GM12878 (cell line): ENCODE measurements around the gene FOXI3. TPM values are rescaled to one million over a fixed set of nuclear protein-coding genes. Genes with fewer than 3 reads are reported as not detected.
"Not testable (repeated sequence)": the region's sequence is repeated elsewhere in the genome, so short reads cannot be mapped to it uniquely, and the experiment has no call there.

Experiments used
- ATAC-seq: fragments of 200-7000 bp; cut with Tn5 transposase; 3 replicates; pipeline ENCODE4 v1.9.1; 2020; ENCODE audit warnings: mild to moderate bottlenecking, moderate library complexity
- BruUV-seq: library from RNA; stranded (reverse); fragments of 400-500 nt; replicated peaks from 2 replicates; lab custom pipeline; 2021; lab: Mats Ljungman, UMichigan
- CTCF ChIA-PET: fragments of 300-600 bp; sonication (Branson Sonifier 250); formaldehyde crosslinking; extraction: SDS; loops from one replicate; lab custom pipeline; 2021; ENCODE audit warnings: inconsistent platforms; lab: Yijun Ruan, JAX
- POLR2A ChIA-PET: fragments of 350-600 bp; formaldehyde crosslinking; extraction: SDS; loops from one replicate; lab custom pipeline; 2021; ENCODE audit warnings: inconsistent platforms; lab: Charles Lee
- RAD21 ChIA-PET: fragments of 300-600 bp; sonication (Branson Sonifier 250); formaldehyde crosslinking; loops from one replicate; lab custom pipeline; 2023; ENCODE audit warnings: antibody characterized with exemption; ENCODE audit not compliant: unreplicated experiment; lab: Charles Lee
- SMC1A ChIA-PET: fragments of 300-600 bp; sonication (Branson Sonifier 250); formaldehyde crosslinking; loops from one replicate; lab custom pipeline; 2023; ENCODE audit not compliant: unreplicated experiment, uncharacterized antibody; lab: Charles Lee
- DNase-seq: peaks from one replicate; pipeline ENCODE4 v3.0.0-alpha.2; 2011; ENCODE audit warnings: low read depth, low spot score
- FAIRE-seq: peaks from 3 replicates; lab custom pipeline; 2011; peaks lifted over from hg19 to GRCh38; lab: Jason Lieb, UNC
- H2AFZ ChIP-seq: 2 replicates; pipeline ENCODE4 v1.6.0; 2011; ENCODE audit warnings: low read depth, low read length, control low read depth; ENCODE audit not compliant: control insufficient read depth
- H3K27ac ChIP-seq: 2 replicates; pipeline ENCODE4 v1.5.1; 2011; ENCODE audit warnings: control low read depth; ENCODE audit not compliant: control insufficient read depth, insufficient read depth
- H3K27me3 ChIP-seq, 2 experiments: replicated peaks in 1 of 2; 2 replicates each; pipeline versions ENCODE4 v1.6.0 to v1.6.1; 2011; ENCODE audit warnings: low read length in 1 of 2; ENCODE audit not compliant: control insufficient read depth in 2 of 2, insufficient read depth in 2 of 2
- H3K36me3 ChIP-seq, 2 experiments: 2 replicates each; pipeline ENCODE4 v1.5.1; 2011; ENCODE audit warnings: low read length in 1 of 2; ENCODE audit not compliant: control insufficient read depth in 2 of 2, insufficient read depth in 2 of 2
- H3K4me1 ChIP-seq: 2 replicates; pipeline ENCODE4 v1.6.1; 2011; ENCODE audit warnings: mild to moderate bottlenecking, low read length, moderate library complexity, mixed read lengths; ENCODE audit not compliant: control insufficient read depth, insufficient read depth
- H3K4me2 ChIP-seq: 2 replicates; pipeline ENCODE4 v1.6.0; 2011; ENCODE audit warnings: control low read depth; ENCODE audit not compliant: control insufficient read depth, insufficient read depth
- H3K4me3 ChIP-seq: fragments of 200-600 bp; sonication (generic); 2 replicates; pipeline ENCODE4 v1.5.1; 2016
- H3K79me2 ChIP-seq: 2 replicates; pipeline ENCODE4 v1.6.0; 2011; ENCODE audit warnings: low read length; ENCODE audit not compliant: control insufficient read depth, insufficient read depth
- H3K9ac ChIP-seq: 2 replicates; pipeline ENCODE4 v1.8.0; 2011; ENCODE audit warnings: low read length, control low read depth, mixed read lengths; ENCODE audit not compliant: control insufficient read depth, insufficient read depth
- H3K9me3 ChIP-seq: replicated peaks from 3 replicates; pipeline ENCODE4 v1.5.1; 2011; ENCODE audit warnings: mild to moderate bottlenecking, low read length; ENCODE audit not compliant: control insufficient read depth, insufficient read depth
- H4K20me1 ChIP-seq: 2 replicates; pipeline ENCODE4 v1.6.0; 2011; ENCODE audit not compliant: control insufficient read depth, insufficient read depth
- ATF7 ChIP-seq: fragments of 450-650 bp; IDR thresholded peaks from 2 replicates; pipeline ENCODE4 v1.6.1; 2016; ENCODE audit warnings: low read depth, mild to moderate bottlenecking
- KLF5 ChIP-seq: fragments of 450-650 bp; IDR thresholded peaks from 2 replicates; pipeline ENCODE4 v1.6.1; 2014; ENCODE audit warnings: mild to moderate bottlenecking; ENCODE audit not compliant: partially characterized antibody
- MEF2B ChIP-seq: fragments of 450-650 bp; IDR thresholded peaks from 2 replicates; pipeline ENCODE4 v1.6.1; 2018; ENCODE audit warnings: mild to moderate bottlenecking, moderate library complexity; ENCODE audit not compliant: partially characterized antibody, poor library complexity, severe bottlenecking
- MYC ChIP-seq: IDR thresholded peaks from 2 replicates; pipeline ENCODE4 v1.6.1; 2011; ENCODE audit warnings: mild to moderate bottlenecking, low read length, moderate library complexity, inconsistent platforms; ENCODE audit not compliant: insufficient read depth, insufficient replicate concordance, insufficient read length, severe bottlenecking
- NBN ChIP-seq: fragments of 450-650 bp; IDR thresholded peaks from 2 replicates; pipeline ENCODE4 v1.6.1; 2016
- SIN3A ChIP-seq: IDR thresholded peaks from 2 replicates; pipeline ENCODE4 v1.6.1; 2012; ENCODE audit warnings: low read depth, low read length, improper control_type of control experiment
- SRF ChIP-seq, 2 experiments: IDR thresholded peaks; 2 replicates each; pipeline ENCODE4 v1.6.1; 2011; ENCODE audit warnings: low read depth in 2 of 2, low read length in 2 of 2, mild to moderate bottlenecking in 1 of 2, moderate library complexity in 1 of 2
- YY1 ChIP-seq: IDR thresholded peaks from 2 replicates; pipeline ENCODE4 v1.6.1; 2011; ENCODE audit warnings: low read depth, mild to moderate bottlenecking, low read length
- ZNF207 ChIP-seq: fragments of 450-650 bp; IDR thresholded peaks from 2 replicates; pipeline ENCODE4 v1.6.1; 2014; ENCODE audit warnings: antibody characterized with exemption, mild to moderate bottlenecking, borderline replicate concordance
- WGBS: methylation state at CpG from one replicate; pipeline ENCODE4 v1.1.6; 2016; ENCODE audit warnings: low lambda C conversion rate; ENCODE audit not compliant: insufficient replicate concordance, insufficient coverage; ENCODE audit errors: missing lambda C conversion rate; 5-methylcytosine and 5-hydroxymethylcytosine counted together
- in situ Hi-C: fragments of 300-500 bp; cut with MboI; formaldehyde crosslinking; loops from 9 replicates; pipeline ENCODE4 v1.14.3; 2018; ENCODE audit warnings: mixed read lengths
- intact Hi-C: fragments of 100-400 bp; cut with micrococcal nuclease; formaldehyde crosslinking; loops from one replicate; pipeline ENCODE4 v1.14.2; 2022; ENCODE audit not compliant: unreplicated experiment
- polyA plus RNA-seq, 11 experiments: library from polyadenylated mRNA; depleted of rRNA in 4 of 11; unstranded in 6 of 11; stranded (reverse) in 5 of 11; fragments of >200 nt; fragmentation: Nextera tagmentation in 4 of 11; fragmentation: Illumina TruSeq in 1 of 11; extraction: Ambion mirVana in 4 of 11; extraction: Trizol in 1 of 11; gene quantifications; 1 replicate in 1 of 11; 2 replicates in 10 of 11; pipeline versions ENCODE4 v1.2.1 to v1.2.3, GENCODE V29; 2011 to 2016; ENCODE audit warnings: inconsistent platforms in 2 of 11, missing spikeins in 2 of 11, low read depth in 1 of 11
- total RNA-seq, 4 experiments: library from RNA; depleted of rRNA in 3 of 4; stranded (reverse); fragments of >200 nt in 3 of 4; fragmentation: Illumina TruSeq in 1 of 4; extraction: Trizol in 1 of 4; gene quantifications; 2 replicates each; pipeline versions ENCODE4 v1.2.1 to v1.2.3, GENCODE V29; 2013 to 2021
- TF ChIP-seq, protein P1 (sequence below): IDR thresholded peaks from 2 replicates; pipeline ENCODE4 v1.6.1; 2012; ENCODE audit warnings: low read depth, low read length, improper control_type of control experiment
- TF ChIP-seq, protein P2 (sequence below): fragments of 450-650 bp; IDR thresholded peaks from 2 replicates; pipeline ENCODE4 v1.6.1; 2017; ENCODE audit warnings: mild to moderate bottlenecking

The FOXI3 gene
- total and polyA plus RNA-seq, 10 of the 15 experiments (the other 5 are each of a cell fraction or from before 2014, with no cell fraction given) = not detected

GRCh38 chr2:88419051-88419450 is 33.4 kb downstream of the FOXI3 start:
- FAIRE-seq, in situ Hi-C loops, RAD21 ChIA-PET, H3K9me3 ChIP-seq, H4K20me1 ChIP-seq, H3K27me3 ChIP-seq, DNase-seq, CTCF ChIA-PET, H3K4me2 ChIP-seq, H3K79me2 ChIP-seq, H3K36me3 ChIP-seq, H3K4me3 ChIP-seq, H3K27ac ChIP-seq, intact Hi-C loops, H3K9ac ChIP-seq, H2AFZ ChIP-seq, H3K4me1 ChIP-seq, BruUV-seq, ATAC-seq, SMC1A ChIA-PET: not testable (repeated sequence)
- WGBS = 33% methylated on average over 9 of the region's 9 CpGs
- POLR2A ChIA-PET = interaction anchor here (0.6 kb wide), 2 partner anchors 47 to 123 kb away, joined by 3 to 4 read pairs; no protein-coding TSS in a partner anchor

DNA sequence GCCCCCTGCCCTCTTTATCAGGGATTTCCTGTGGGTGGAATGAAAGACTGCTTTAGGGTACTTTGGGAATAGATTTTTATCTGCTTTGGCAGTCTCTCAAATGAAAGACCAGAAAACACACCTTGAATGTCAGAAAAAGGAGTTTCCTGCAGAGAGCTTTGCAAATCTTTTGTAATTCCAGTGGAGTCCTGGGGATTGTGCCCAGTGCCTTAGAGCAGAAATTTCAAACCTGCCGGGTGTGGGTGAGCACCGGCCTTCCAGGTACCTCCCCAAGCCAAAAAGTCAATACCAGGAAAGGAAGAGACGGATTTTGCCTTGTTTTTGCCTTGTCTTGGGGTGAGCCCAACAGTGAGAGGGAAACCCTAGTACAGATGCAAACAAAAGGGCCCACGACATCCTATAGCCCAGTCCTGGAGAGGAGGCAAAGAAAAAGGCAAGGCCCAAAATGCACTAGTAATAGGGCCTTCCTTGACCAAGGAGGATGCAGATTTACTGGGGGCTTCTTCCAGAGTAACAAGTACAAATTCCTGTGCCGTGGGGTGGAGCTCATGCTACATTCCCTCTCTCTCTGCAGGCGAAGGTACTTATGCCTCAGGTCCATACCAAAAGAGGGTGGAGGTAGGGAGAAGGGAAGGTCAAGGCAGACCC is 36.4 kb downstream of the FOXI3 start:
- intact Hi-C loops (no loop called here), in situ Hi-C loops (no loop called here)
- DNase-seq (no peak), ATAC-seq (no peak), FAIRE-seq (no peak)
- Histone ChIP-seq H3K4me1 (no peaks in the 10 kb centered on the region), H4K20me1 (no peaks in the 10 kb centered on the region), H3K9me3 (no peaks in the 10 kb centered on the region), H3K36me3 (no peaks in the 10 kb centered on the region), H3K27me3 (no peaks in the 10 kb centered on the region; a peak in 1 of 4 replicates), H3K4me2 (no peak overlapping the region), H3K27ac (no peak overlapping the region), H3K9ac (no peak overlapping the region), H3K79me2 (no peaks in the 10 kb centered on the region), H2AFZ (no peak overlapping the region), H3K4me3 (no peak overlapping the region)
- CTCF ChIA-PET = interaction anchor here (1.0 to 1.6 kb wide), 2 partner anchors 9 to 226 kb away, joined by 3 to 4 read pairs; no protein-coding TSS in a partner anchor
- SMC1A ChIA-PET = interaction anchor here (1.4 kb wide), 1 partner anchor 90 kb away, joined by 3 read pairs; no protein-coding TSS in a partner anchor
- TF ChIP-seq, protein P1, sequence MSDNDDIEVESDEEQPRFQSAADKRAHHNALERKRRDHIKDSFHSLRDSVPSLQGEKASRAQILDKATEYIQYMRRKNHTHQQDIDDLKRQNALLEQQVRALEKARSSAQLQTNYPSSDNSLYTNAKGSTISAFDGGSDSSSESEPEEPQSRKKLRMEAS = no peak
- TF ChIP-seq YY1 = no peak
- no peak for TF ChIP-seq SIN3A
- no peak for TF ChIP-seq MYC
- no peak for TF ChIP-seq ZNF207
- TF ChIP-seq MEF2B = no peak
- no peak for TF ChIP-seq NBN
- no peak for TF ChIP-seq ATF7
- TF ChIP-seq, protein P2, sequence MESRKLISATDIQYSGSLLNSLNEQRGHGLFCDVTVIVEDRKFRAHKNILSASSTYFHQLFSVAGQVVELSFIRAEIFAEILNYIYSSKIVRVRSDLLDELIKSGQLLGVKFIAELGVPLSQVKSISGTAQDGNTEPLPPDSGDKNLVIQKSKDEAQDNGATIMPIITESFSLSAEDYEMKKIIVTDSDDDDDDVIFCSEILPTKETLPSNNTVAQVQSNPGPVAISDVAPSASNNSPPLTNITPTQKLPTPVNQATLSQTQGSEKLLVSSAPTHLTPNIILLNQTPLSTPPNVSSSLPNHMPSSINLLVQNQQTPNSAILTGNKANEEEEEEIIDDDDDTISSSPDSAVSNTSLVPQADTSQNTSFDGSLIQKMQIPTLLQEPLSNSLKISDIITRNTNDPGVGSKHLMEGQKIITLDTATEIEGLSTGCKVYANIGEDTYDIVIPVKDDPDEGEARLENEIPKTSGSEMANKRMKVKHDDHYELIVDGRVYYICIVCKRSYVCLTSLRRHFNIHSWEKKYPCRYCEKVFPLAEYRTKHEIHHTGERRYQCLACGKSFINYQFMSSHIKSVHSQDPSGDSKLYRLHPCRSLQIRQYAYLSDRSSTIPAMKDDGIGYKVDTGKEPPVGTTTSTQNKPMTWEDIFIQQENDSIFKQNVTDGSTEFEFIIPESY = no peak
- no peak for TF ChIP-seq KLF5
- no peak for TF ChIP-seq SRF (IDR thresholded peaks at IDR 0.05; ENCODE audit: low read depth in 2 of 2, low read length in 2 of 2)
- WGBS = 20% methylated on average over 6 of the region's 6 CpGs
- RAD21 ChIA-PET = no interaction called here
- POLR2A ChIA-PET = no interaction called here
- no TSS peak for BruUV-seq
